Amniotic stem cell (primary cell): ENCODE results near the gene CYP24A1.

Experiments
- DNase-seq: peaks from one replicate; lab custom pipeline; 2025; lab: John Stamatoyannopoulos, UW

The CYP24A1 gene

DNA sequence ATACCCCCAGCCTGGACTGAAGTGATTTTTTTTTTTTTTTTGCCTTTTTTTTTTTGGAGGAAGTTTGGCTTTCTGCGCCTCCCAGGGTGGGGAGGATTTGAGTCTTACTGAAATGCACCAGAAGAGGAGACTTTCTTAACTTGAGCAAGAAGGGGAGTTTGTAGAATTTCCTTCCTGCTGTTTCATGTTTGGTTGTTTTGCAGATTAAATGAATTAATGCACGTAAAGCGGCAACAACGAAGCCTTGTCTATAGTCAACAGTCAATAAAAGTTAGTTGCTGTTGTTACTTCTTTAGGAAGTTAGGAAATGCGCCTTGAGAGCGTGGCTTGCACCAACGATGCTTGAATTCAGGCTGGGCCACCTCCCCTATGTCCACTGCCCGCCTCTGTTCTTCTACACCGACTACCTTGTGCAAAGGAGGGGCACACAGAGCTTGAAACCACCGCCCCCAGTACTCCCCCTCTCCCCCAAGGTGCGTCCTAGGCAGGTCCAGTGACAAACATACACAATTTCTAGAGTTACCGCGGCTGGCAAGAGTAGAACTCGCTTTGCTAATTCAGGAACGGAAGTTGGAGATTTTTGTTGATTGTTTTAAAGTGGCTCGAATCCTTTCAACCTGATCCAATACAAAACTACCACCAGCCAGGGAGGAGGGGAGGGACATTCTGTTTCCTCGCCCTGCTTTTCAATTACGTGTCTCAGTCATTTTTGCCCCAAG, 830 bp upstream of the CYP24A1 start:
- no peak for DNase-seq

DNA sequence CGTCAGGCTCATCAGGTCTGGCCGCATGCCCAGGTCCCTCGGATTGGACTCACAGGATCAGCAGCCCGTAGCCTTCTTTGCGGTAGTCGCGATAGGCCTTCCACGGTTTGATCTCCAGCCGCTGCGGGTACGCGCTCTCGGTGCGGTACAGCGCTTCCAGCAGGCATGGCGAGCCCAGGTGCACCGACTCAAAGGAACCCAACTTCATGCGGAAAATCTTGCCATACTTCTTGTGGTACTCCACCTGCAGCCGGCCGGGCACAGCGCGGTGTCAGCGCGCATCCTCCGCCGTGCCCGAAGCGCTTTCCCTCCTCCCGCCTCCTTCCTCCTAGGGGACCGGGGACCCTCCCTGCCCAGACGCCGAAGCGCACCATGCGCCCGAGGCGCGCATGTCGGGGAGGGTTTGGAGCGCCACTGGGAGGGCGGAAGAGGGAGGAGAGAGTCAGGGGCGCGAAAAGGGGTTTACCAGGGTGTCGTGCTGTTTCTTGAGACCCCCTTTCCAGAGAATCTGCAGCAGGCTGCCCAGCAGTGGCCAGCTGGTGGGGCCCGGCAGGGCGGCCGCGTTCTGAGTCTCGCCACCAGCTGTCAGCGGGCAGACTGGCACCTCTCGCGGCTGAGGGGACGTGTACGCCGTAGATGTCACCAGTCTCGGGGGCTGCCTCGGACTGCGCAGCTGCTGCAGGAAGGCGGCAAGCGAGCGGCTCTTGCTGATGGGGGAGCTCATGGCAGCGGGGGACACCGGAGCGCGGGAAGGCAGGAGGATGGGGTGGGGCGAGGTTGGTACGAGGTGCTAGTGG, 732 bp downstream of the CYP24A1 start:
- DNase-seq, result no peak

DNA sequence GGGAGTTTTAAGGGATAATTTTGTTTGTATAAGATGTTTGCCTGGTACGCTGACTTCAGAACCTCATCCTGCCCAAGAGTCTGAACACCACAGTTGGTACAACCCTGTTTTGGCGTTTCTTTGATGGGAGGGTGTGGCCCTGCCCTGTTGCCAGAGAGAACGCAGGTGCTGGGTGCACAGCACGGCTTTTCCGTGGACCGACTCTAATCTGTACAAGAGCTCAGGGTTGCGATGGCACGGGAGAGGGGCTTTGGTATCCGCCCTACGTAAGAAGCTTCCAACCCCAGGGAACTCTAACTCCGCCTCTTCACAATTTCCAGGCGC, 1.3 kb downstream of the CYP24A1 start:
- no peak for DNase-seq

DNA sequence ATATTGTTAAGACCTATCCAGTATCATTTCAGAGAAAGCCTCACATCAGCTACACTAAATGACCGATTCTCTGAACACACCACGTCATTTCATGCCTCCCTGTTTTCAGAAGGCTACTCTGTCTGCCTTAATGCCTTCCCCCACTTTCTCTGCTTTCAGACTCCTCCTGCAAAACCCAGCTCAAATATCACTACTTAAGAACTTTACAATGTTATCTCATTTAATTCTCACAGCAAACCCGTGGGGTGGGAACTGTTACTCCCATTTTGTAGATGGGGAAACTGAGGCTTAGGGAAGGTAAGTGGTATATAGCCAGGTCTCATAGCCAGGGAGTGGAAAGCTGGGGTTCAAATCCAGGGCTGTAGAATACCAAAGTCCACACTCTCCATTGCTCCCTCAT, 2.8 kb downstream of the CYP24A1 start:
- DNase-seq, result no peak

DNA sequence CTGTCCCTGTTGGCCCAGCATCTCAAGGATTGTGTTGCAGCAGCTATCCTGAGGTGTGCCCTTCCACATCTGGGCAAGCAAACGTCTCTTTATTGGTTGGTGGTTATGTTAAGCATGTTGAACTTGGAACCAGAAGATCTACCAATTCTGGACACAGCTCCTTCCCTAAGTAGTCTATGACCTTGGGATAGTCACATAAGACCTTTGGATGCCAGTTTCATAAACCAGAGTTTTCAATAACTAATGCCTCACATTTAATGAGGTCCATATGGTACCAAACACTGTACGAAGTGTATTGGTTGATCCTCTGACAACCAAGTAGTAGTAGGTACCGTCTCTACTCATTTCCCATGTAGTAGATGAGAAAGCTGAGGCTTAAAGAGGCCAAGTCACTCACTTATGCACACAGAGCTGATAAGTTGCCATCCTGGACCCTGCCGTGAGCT, 3.7 kb downstream of the CYP24A1 start:
- no peak for DNase-seq

DNA sequence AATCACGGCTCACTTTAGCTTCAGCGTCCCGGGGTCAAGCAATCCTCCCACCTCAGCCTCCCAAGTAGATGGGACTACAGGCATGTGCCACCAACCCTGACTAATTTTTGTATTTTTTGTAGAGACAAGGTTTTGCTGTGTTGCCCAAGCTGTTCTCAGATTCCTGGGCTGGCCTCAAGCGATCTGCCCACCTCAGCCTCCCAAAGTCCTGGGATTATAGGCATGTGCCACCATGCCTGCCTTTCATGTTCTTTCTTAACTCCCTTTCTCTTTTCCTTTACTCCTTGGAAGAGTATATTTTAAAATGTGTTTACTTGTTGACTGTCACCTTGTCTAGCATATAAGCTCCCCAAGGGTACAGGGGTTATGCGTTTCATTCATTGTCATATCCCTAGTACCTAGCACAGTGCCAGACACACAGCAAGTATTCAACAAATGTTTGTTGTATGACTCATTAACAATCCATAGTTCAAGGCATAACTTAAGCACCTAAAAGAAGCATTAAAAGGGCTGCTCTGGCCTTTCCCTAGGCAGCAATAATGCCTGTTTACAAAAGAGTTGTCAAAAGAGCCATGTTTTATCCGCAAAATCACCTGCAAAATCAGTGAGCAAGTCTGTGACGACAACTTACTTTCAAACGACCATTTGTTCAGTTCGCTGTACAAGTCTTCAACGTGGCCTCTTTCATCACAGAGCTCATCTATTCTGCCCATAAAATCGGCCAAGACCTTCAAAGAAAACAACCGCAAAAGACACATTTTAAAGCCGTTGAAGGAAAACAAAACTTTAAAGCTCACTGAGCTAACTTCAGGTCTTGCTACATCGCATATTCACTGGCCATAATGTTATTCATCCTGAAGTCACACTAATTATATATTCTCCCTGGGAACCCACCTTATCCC, 4.6 kb downstream of the CYP24A1 start:
- DNase-seq, result no peak

DNA sequence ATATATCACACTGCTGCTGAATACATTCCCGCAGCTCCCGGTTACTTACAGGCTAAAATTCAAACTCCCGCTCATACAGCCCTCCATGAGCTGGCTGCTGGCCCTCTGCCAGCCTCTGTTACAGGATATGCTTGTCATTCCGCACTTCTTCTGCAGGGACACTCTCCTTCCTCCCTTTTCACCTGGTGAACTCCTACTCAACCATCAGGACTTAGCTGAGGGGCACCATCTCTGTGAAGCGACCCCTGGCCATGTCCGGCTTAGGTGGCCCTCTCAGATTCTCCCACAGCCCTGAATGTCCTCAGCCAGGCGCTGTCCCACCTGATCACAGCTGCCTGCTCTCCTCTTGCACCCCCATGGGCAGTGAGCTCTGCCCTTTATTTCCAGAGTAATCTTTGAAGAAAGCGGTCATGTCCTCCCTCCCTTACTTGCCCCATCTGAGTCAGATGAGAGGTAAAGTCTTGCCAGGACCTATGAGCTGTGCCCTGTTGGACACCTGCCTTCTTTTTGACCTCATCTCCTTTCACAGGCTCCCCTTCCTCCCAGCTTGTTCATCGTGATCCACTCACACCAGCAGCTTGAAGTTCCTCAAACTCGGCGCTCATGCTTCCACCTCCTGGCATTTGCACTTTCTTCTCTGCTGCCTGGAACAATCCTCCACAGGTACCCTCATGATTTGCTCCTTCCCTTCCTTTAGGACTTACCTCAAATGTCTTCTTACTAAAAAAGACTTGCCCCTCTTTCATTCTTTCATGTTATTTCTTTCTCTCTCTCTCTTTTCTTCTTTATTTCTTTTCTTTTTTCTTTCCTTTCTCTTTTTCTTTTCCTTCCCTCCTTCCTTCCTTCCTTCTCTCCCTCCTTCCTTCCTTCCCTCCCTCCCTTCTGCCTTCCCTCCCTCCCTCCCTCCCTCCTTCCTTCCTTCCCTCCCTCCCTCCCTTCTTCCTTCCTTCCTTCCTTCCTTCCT, 5.6 kb downstream of the CYP24A1 start:
- no peak for DNase-seq

DNA sequence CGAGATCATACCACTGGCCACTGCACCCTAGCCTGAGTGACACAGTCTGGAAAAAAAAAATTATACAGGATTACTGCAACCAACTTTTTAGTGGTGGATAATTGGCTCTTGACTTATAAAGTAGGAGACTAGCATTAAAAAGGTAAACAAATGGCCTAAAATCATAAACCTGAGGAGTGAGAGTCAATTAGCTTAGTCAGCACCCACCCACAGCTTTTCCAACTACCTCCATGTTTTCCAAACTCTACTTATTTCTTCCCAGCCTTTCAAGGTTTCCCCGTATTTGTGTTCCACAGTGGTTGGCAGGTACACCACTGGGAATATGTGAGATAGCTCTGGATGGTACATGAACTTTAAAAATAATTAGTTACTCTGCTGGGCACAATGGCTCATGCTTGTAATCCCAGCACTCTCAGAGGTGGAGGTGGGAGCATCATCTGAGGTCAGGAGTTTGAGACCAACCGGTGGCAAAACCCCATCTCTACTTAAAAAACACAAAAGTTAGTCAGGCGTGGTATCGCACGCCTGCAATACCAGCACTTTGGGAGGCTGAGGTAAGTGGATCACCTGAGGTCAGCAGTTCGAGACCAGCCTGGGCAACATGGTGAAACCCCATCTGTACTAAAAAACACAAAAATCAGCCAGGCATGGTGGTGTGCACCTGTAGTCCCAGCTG, 6.7 kb downstream of the CYP24A1 start:
- no peak for DNase-seq

DNA sequence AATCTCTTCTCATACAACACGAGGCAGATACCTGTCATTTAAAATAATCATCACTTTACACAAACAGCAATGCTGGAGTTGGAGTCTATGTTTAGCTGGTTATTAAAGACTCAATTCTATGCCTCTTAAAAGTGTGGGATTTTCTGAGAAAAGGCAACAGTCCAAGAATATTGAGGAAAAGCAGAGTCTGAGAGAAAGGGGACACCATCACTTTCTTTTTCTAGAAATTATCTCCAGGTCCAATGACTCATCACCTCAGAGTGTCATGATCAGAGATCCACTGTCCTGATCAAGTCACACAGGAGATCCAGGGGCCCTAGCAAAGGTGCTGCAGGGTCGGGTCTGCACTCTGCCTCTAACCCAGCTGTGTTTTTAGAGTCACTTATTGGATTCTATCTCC, 8.0 kb downstream of the CYP24A1 start:
- no peak for DNase-seq

DNA sequence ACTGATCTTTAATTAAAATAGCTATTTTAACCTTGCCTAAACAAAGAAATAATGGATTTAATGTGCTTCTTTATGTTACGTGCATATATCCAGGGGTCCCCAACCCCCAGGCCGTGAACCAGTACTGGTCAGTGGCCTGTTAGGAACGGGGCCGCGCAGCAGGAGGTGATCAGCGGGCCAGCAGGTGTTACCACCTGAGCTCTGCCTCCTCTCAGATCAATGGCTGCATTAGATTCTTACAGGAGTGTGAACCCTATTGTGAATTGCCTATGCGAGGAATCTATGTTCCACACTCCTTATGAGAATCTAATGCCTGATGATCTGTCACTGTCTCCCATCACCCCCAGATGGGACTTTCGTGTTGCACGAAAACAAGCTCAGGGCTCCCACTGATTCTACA, 8.8 kb downstream of the CYP24A1 start:
- no peak for DNase-seq

DNA sequence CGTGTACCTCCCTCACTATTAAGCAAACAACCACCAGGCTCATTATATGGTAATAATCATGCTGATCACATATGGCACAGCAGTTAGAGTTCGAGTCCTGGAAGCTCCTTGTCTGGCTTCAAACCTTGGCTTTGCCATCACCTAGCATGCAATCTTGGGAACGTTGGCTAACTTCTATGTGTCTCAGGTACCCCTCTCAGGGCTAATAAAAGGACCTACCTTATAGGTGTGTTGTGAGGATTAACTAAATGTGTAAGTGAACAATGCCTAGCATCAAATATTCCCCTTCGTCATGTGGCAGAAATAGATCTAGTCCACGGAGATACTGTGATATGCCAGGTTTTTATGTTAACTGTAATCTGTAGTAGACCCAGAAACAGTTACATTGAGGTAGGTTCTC, 10.4 kb downstream of the CYP24A1 start:
- no peak for DNase-seq

DNA sequence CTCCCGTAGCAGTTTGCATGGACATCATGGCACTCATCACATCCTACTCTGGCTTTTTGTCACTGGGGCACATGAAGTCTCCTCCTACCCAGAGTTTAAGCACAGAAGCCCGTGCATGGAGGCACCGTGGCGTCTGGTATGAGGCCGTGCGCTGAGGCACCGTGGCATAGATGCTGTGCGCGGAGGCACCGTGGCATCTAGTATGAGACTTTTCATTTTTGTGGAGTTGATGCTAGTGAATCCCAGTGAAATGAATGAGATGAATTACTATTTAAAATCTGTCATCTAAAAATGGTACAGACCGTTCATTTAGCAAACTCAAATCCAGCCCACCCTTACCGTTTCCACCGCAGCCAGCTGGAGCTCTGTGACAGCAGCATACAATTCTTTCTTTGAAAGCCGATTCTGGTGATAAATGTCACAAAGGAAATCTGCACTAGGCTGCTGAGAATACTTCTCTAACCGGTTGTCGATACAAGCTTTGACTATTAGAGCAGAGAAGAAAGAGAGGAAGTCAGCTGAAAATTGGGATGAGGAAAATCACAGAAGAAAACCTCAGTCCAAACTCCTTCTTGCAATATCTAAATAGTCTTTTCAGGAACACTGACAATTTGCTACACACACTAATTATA, 11.3 kb downstream of the CYP24A1 start:
- DNase-seq, result no peak

DNA sequence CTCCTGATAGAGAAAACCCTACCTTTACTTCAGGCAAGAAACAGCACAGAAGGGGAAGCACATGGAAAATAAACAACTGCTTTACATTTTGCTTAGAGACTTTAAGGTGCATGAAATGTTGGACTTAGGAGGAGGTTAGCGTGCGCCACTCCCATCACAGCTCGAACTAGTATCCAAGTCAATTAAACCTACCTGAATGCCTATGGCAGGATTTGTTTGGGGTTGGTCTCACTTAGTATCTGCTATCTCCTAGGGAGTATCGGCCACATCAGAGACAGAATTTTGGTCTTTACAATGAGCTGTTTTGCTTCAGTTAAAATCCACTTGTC, 12.0 kb downstream of the CYP24A1 start:
- no peak for DNase-seq

DNA sequence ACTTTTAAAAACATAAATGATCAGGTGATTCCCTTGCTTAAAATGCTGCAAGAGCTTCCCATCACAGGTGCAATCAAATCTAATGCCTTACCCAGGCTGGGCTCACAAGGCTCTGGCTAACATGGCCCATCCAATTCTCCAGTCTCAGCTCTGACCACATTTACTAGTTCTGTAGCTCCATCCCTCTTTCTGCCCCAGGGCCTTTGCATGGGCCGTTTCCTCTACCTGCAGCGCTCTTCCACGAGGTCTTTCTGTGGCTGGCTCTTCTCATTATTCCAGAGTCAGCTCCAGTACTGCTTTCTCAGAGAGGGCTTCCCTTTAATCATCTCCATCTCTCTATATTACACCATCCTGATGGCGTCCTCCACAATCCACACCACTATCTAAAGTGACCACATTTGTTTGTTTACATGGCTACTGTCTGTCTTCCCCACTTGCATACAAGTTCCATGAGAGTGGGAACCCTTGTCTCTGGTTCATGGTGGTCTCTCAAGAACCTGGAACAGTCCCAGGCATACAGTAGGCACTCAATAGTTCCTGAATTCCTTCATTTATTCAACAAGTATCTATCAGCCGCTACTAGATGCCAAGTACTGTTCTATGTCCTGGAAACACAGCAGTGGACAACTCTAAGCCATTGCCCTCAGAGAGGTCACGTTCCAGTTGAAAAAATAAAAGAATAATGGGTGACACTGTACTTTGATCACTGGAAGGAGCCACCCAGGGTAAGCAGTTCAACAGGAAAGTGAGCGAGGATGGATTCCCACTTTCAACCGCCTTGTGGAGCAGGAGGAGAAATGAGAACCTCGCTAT, 12.6 kb downstream of the CYP24A1 start:
- DNase-seq, result no peak

DNA sequence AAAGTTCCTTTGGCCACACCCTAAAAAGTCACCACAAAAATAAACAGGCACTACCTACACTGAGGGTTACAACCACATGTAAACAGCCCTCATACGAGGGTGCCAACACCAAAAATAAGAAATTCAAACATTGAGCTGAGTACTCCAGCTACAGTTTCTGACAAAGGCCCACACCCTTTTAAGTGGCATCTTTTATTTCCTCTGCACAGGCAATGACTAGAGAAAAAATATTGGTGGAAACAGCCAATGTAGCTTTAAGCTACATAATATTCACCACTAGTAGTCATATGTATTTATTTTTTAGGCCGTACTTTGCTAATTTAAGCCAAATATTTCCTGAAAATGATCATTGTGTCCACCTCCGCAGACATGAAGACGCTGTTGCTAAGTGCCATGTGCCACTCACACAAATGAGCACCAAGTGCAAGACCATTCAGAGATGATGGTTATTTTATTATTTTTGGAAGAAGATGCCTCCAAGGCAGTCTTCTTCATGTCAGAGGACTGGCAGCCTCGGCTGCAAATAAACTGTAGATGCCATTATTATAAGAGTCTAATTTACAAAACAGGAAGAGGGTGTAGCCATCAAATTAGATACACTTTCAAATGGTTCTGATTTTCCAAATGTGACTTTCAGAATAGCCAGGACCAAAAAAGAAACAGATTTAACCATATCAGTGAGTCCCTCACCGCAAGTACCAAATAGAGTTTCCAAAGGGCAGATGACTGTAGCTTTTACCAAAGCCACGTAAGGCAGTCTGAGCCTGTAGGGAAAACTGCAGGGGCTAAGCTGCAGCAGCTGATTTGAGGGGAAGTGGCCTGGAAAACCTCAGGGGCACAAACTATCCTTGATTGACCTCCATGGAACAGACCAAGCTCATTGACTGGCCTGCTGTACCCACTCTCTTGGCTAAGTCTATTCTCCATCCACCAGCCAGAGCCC, 13.4 kb downstream of the CYP24A1 start:
- DNase-seq, result no peak

DNA sequence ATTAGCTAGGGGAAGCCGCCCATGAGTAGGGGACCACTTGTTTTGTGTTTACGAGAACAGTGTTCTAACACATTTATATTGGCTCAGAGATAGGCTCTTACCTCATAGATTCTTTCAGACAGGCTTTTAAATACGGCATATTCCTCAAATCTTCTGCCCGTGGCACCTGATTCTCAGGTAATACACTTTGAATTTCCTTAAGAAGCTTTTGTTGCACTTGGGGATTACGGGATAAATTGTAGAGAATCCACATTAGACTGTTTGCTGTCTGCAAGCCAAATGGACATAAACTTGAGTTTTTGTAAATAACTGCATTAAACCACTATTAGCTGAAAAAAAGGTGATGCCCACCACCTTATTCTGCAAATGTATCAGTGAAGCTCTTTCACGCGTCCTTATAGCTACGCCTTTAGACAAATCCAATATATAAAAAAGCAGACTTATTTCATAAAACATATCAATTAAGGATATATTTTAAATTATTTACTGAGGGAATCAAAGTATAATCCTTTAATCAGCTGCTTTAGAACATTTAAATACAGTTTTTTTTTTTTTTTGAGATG, 14.8 kb downstream of the CYP24A1 start:
- no peak for DNase-seq

DNA sequence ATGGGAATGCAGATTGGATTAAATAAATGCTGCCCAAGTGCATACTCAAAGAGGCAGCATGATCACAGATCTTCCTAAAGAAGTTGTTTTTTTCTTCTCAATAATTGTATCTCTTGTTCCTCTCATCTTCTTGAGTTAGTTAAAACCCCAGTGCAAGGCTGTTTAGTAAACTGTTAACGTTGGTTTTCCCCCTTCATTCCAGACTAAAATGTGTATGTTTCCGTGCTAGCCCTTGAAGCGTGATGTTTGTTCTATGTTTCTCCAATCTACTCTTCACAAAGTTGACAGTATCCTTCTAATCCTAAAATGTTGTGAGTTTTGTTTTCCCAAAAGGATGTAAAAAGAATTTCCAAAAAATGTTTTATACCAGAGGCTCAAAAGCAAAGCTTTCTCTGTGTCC, 15.6 kb downstream of the CYP24A1 start:
- no peak for DNase-seq
